GM18870 (cell line): ENCODE results near the gene MAP2K7.
A peak's percentile ranks its signal among the peaks of the same experiment; 100 is the strongest.
"Not testable (repeated sequence)": the region's sequence is repeated elsewhere in the genome, so short reads cannot be mapped to it uniquely, and the experiment has no call there.

Experiments
- ATAC-seq: cut with Tn5 transposase; IDR thresholded peaks from one replicate; pipeline ENCODE4 v1.9.1; 2021; ENCODE audit warnings: moderate library complexity; ENCODE audit not compliant: unreplicated experiment

Gene MAP2K7

GRCh38 chr19:7928741-7929701 is 25.3 kb downstream of the MAP2K7 start:
- no peak for ATAC-seq

DNA sequence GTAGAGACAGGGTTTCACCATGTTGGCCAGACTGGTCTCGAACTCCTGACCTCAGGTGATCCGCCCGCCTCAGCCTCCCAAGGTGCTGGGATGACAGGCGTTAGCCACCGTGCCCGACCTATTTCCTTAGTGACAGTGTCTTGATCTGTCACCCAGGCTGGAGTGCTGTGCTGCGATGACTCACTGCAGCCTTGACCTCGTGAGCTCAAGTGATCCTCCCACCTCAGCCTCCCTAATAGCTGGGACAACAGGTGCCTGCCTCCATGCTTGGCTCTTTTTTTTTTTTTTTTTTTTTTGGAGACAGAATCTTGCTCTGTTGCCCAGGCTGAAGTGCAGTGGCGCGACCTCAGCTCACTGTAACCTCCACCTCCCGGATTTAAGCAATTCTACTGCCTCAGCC is 26.4 kb downstream of the MAP2K7 start:
- not testable (repeated sequence) for ATAC-seq

- no peak for ATAC-seq
Measured at GRCh38 chr19:7930765-7931164, 27.1 kb downstream of the MAP2K7 start.

GRCh38 chr19:7931221-7932061 is 27.8 kb downstream of the MAP2K7 start:
- ATAC-seq: no peak

- ATAC-seq: no peak
Measured at GRCh38 chr19:7932276-7932929, 28.7 kb downstream of the MAP2K7 start.

DNA sequence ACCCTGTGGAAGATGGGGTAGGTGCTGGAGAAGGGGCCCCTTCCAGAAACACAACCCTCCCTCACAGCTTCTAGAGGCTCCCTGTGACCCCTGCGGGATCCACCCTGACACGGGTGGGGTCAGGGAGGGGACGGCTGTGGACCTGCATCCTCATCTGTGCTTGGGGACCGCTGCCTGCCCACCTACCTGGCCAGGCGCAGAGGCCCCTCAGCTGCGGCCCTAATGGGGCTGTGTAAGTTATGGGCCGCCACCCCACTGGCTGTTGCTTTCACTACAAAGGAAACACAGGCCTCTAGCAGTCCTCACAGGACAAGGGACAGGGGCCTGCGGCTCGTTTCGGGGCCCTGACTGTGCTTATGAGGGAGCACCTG is 29.2 kb downstream of the MAP2K7 start:
- ATAC-seq: no peak

DNA sequence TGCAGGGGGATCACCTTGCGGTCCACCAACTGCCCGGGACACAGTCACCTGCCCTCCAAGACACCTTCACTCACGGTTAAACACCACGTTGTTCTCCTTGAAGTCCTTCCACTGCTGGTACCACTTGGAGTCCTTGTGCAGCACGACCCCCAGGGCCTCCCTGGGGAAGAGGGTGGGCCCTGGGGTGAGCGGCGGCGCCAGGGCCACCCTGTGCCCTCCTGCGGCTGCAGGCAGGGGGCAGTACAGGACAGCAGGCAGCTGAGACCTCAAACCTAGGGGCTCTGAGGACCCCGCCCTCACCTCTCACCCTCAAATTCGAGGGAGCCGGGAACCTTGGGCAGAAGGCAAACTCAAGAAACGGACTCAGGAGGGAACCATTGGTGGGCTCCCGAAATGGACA is 29.7 kb downstream of the MAP2K7 start:
- ATAC-seq: no peak

DNA sequence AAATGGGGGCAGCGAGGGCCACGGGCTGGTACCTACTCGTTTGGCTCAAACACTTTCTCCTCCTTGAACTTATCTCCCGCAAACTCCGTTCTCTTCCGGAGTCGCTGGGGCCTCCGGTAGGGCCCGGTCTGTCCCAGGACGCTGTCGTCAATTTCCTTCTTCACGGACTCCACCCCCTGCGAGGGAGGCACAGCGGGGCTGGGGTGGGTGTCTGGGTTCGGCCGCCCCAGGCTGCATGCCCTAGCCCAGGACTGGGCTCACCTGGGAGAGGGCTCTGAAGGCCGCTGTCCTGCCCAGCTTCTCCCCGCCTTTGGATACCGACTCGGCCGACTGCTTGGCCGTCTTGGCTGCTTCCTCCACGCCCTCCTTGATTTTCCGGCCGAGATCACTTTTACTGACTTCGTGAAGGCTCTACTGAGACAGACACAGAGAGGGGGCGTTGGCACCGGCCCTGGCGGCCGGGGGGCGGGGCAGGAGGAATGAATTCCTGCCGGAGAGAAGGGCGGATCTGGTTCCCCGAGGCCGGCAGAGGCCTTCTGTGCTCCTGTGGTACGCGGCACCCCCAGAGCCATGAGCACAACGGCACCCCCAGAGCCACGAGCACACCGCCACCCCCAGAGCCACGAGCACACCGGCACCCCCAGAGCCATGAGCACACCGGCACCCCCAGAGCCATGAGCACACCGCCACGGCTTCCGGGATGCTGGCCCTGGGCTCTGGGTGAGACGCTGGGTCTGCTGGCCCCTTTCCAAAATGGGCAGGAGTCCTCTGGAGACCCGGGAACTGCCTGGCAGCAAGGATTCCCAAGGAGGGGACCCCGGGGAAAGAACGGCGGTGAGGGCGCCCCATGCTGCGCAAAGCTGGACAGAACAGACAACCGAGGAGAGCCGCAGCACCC is 30.4 kb downstream of the MAP2K7 start:
- ATAC-seq: no peak

- ATAC-seq: no peak
Measured at GRCh38 chr19:7934766-7935165, 31.1 kb downstream of the MAP2K7 start.

- ATAC-seq: no peak
Measured at GRCh38 chr19:7940841-7941240, 37.2 kb downstream of the MAP2K7 start.

DNA sequence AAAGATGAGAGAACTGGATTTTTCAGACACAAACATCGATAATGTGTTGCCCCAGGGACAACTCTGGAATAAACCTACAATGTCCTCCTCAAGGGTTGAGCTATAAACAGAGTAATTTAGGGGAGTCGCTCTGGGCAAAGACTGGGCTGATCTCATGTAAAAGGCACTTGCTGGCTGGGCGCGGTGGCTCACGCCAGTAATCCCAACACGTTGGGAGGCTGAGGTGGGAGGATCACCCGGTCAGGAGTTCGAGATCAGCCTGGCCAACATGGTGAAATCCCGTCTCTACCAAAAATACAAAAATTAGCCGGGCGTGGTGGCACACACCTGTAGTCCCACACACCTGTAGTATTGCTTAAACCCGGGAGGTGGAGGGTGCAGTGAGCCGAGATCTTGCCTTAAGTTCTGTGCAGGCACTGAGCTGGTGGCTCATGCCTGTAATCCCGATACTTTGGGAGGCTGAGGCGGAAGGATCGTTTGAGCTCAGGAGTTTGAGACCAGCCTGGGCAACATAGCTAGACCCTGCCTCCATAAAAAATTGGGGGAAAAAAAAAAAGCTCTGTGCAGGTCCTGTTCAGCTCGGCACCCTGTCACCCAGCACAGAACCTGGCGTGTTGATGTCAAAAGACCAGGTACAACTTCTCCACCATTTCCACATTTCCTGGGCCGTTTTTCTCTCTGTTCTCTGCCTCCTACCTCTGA is 38.4 kb downstream of the MAP2K7 start:
- ATAC-seq: no peak

- no peak for ATAC-seq
Measured at GRCh38 chr19:7942981-7943443, 39.3 kb downstream of the MAP2K7 start.

DNA sequence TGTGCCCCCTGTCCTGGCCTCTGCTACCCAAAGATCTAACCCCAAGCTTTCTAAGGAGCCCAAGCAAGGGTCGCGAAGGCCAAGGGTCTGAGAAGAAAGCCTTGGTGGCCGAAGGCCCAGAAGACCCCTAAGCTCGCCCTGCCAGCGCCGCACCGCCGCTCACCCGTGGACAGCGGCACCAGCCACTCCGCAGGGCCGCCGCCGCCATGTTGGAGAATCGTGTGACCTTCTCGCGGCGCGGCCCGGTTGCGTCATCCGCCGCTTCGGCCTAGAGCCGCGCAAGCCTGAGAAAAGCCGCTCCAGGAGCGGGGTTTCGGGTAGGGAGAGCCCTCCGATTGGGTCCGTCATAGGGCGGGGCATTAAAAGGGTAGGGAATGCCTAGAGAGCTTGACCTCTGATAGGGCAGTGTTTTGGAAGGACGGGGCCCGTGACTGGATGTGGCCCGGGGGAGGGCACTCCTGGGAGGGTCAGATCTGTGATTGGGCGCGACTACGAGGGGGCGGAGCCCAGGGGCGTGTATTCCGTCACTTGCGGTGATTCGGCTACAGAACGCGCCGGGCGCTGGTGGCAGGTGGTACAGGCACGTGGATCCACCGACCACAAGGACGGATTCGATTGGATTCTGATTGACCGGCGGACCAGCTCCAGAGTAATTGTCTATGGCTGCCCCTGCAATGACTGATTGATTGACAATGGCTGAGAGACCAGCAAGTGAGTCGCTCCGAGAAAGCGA is 39.9 kb downstream of the MAP2K7 start, which contains the start of gene TIMM44:
TSS of gene TIMM44 (minus strand) at position 223 of the 733 bp plus-strand sequence. CDS start at position 208, 15 bp downstream.
- ATAC-seq: peak; percentile 93

DNA sequence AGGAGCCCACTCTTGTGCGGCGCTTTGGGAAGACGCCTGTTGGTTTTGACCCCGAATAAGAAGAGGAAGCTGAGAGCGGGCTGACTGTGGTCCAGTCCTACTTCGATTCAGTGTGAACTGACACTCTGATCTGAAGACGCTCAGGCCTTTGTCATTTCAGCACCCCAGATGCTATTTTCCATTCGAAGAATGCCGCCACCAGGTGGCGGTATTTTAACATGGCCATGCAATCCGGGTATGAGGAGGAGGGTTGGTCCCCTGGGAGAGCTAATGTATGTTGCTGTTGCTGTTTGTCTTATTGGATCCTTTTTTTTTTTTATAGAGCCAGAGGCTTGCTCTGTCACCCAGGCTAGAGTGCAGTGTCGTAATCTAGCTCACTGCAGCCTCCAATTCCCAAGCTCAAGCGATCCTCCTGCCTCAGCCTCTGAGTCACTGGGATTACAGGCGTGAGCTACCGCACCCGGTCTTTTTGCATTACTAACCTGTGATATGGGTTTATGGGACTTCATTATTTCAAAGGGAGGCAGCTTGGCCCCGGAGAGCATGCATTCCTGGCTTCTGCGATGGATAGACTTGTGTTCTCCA is 40.6 kb downstream of the MAP2K7 start:
- peak; percentile 23 for ATAC-seq

GRCh38 chr19:7947939-7948338 is 44.3 kb downstream of the MAP2K7 start:
- ATAC-seq: no peak

GRCh38 chr19:7953060-7953459 is 49.4 kb downstream of the MAP2K7 start:
- no peak for ATAC-seq

- no peak for ATAC-seq
Measured at GRCh38 chr19:7953576-7953975, 49.9 kb downstream of the MAP2K7 start.

DNA sequence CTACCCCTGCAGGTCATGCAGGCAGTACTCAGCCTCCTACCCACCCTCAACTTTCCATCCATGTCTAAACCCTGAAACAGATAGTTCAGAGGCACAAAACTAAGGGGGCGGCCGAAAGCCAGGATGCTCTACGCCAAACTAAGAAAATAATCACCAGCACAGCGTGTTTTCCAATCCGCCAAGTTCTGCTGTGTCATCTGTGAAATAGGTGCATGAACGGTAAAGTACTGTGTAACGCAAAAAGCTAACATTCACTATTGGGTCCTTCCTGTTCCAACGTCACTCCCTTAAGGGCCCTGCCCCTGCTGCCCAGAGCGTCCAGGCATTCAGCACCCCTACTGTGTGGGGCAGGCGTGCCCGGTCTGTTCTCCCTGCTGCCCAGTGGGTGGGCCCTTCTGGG is 52.0 kb downstream of the MAP2K7 start:
- no peak for ATAC-seq
